GM23338 (cell line): ENCODE data around the gene RYR2. TPM values are rescaled to one million over a fixed set of nuclear protein-coding genes. Genes with fewer than 3 reads are reported as not detected.

Experiments used
- ATAC-seq: fragments of 200-7000 bp; cut with Tn5 transposase; 3 replicates; pipeline ENCODE4 v1.9.1; 2020
- DNase-seq: peaks from one replicate; pipeline ENCODE4 v3.0.0-alpha.2; 2015; ENCODE audit warnings: low spot score
- H2AFZ ChIP-seq: fragments of 200-600 bp; sonication (generic); 2 replicates; pipeline ENCODE4 v1.8.0; 2016; ENCODE audit warnings: antibody characterized with exemption, mild to moderate bottlenecking, moderate library complexity
- H3F3A ChIP-seq: fragments of 200-600 bp; sonication (generic); replicated peaks from 2 replicates; pipeline ENCODE4 v1.8.0; 2017; ENCODE audit warnings: antibody characterized with exemption, mixed run types, low read depth
- H3K27ac ChIP-seq: fragments of 200-600 bp; sonication (generic); 2 replicates; pipeline ENCODE4 v1.6.1; 2016; ENCODE audit warnings: low read depth
- H3K27me3 ChIP-seq: fragments of 200-600 bp; sonication (generic); 2 replicates; pipeline ENCODE4 v1.8.0; 2016; ENCODE audit warnings: mild to moderate bottlenecking, mixed run types, moderate library complexity; ENCODE audit not compliant: insufficient read depth
- H3K36me3 ChIP-seq: fragments of 200-600 bp; sonication (generic); 2 replicates; pipeline ENCODE4 v1.8.0; 2016; ENCODE audit warnings: mild to moderate bottlenecking; ENCODE audit not compliant: insufficient read depth
- H3K4me1 ChIP-seq: fragments of 200-600 bp; sonication (generic); 2 replicates; pipeline ENCODE4 v1.8.0; 2016; ENCODE audit warnings: mild to moderate bottlenecking, moderate library complexity; ENCODE audit not compliant: insufficient read depth
- H3K4me2 ChIP-seq: fragments of 200-600 bp; sonication (generic); 2 replicates; pipeline ENCODE4 v1.7.1; 2017; ENCODE audit warnings: mixed run types
- H3K4me3 ChIP-seq: fragments of 200-600 bp; sonication (generic); 2 replicates; pipeline ENCODE4 v1.6.1; 2016; ENCODE audit warnings: mixed run types
- H3K79me2 ChIP-seq: fragments of 200-600 bp; sonication (generic); replicated peaks from 2 replicates; pipeline ENCODE4 v1.8.0; 2017; ENCODE audit warnings: mild to moderate bottlenecking; ENCODE audit not compliant: insufficient read depth
- H3K9me2 ChIP-seq: fragments of 200-600 bp; sonication (generic); 2 replicates; pipeline ENCODE4 v1.8.0; 2017; ENCODE audit not compliant: insufficient read depth
- H4K20me1 ChIP-seq: fragments of 200-600 bp; sonication (generic); replicated peaks from 2 replicates; pipeline ENCODE4 v1.8.0; 2017; ENCODE audit warnings: mild to moderate bottlenecking; ENCODE audit not compliant: insufficient read depth
- H3K27ac Mint-ChIP-seq: 2 replicates; pipeline ENCODE4 v1.8.0; 2020; ENCODE audit warnings: inconsistent platforms, mild to moderate bottlenecking, moderate library complexity, mixed read lengths
- H3K27me3 Mint-ChIP-seq: 3 replicates; pipeline ENCODE4 v1.8.0; 2022; ENCODE audit warnings: low read depth, mild to moderate bottlenecking, moderate library complexity, mixed read lengths, inconsistent platforms; ENCODE audit not compliant: insufficient read depth, poor library complexity
- H3K36me3 Mint-ChIP-seq: 3 replicates; pipeline ENCODE4 v1.8.0; 2021; ENCODE audit warnings: low read depth, mild to moderate bottlenecking, inconsistent platforms, moderate library complexity, mixed read lengths
- H3K4me1 Mint-ChIP-seq: 3 replicates; pipeline ENCODE4 v1.8.0; 2020; ENCODE audit warnings: mild to moderate bottlenecking, inconsistent platforms, mixed read lengths
- H3K4me3 Mint-ChIP-seq: 3 replicates; pipeline ENCODE4 v1.8.0; 2021; ENCODE audit warnings: moderate library complexity, mild to moderate bottlenecking, inconsistent platforms, mixed read lengths
- H3K9me3 Mint-ChIP-seq: 3 replicates; pipeline ENCODE4 v1.8.0; 2020; ENCODE audit warnings: moderate library complexity, mild to moderate bottlenecking, inconsistent platforms, mixed read lengths
- CREB1 ChIP-seq: fragments of 250-450 bp; sonication (Bioruptor Pico); IDR thresholded peaks from 2 replicates; pipeline ENCODE4 v1.5.0; 2020; ENCODE audit warnings: low read depth, mild to moderate bottlenecking, moderate library complexity
- EZH2 ChIP-seq: fragments of 200-600 bp; sonication (generic); IDR thresholded peaks from one replicate; pipeline ENCODE4 v1.8.0; 2017; ENCODE audit warnings: antibody characterized with exemption, mild to moderate bottlenecking, low read depth; ENCODE audit not compliant: unreplicated experiment
- EZH2phosphoT487 ChIP-seq: fragments of 200-600 bp; sonication (generic); IDR thresholded peaks from one replicate; pipeline ENCODE4 v1.8.1; 2018; ENCODE audit warnings: antibody characterized with exemption; ENCODE audit not compliant: unreplicated experiment
- JUNB ChIP-seq: IDR thresholded peaks from one replicate; pipeline ENCODE4 v1.6.1; 2016; ENCODE audit warnings: antibody characterized with exemption; ENCODE audit not compliant: unreplicated experiment
- NANOG ChIP-seq: IDR thresholded peaks from 2 replicates; pipeline ENCODE4 v1.6.1; 2016; ENCODE audit warnings: antibody characterized with exemption, borderline replicate concordance
- POLR2AphosphoS5 ChIP-seq: IDR thresholded peaks from 2 replicates; pipeline ENCODE4 v1.6.1; 2016; ENCODE audit warnings: antibody characterized with exemption, low read depth
- STAT1 ChIP-seq: IDR thresholded peaks from one replicate; pipeline ENCODE4 v1.6.1; 2016; ENCODE audit warnings: antibody characterized with exemption; ENCODE audit not compliant: unreplicated experiment
- ZNF114 ChIP-seq: fragments of 250-450 bp; sonication (Bioruptor Pico); IDR thresholded peaks from 2 replicates; pipeline ENCODE4 v1.5.0; 2020; ENCODE audit warnings: mild to moderate bottlenecking, moderate library complexity
- ZNF331 ChIP-seq: fragments of 250-450 bp; sonication (Bioruptor Pico); IDR thresholded peaks from 2 replicates; pipeline ENCODE4 v1.5.0; 2020; ENCODE audit warnings: low read depth, mild to moderate bottlenecking, moderate library complexity
- polyA plus RNA-seq: library from polyadenylated mRNA; unstranded; fragments of >200 nt; fragmentation: Nextera tagmentation; extraction: Ambion mirVana; gene quantifications from 2 replicates; pipeline ENCODE4 v1.2.1, GENCODE V29; 2016
- total RNA-seq: library from RNA; depleted of rRNA; stranded (reverse); fragments of >200 nt; shearing (Covaris generic); gene quantifications from 2 replicates; pipeline ENCODE4 v1.2.3, GENCODE V29; 2014
- TF ChIP-seq, protein P1 (sequence below): IDR thresholded peaks from one replicate; pipeline ENCODE4 v1.6.1; 2018; ENCODE audit warnings: antibody characterized with exemption; ENCODE audit not compliant: unreplicated experiment
- TF ChIP-seq, protein P2 (sequence below): IDR thresholded peaks from 2 replicates; pipeline ENCODE4 v1.6.1; 2016; ENCODE audit warnings: antibody characterized with exemption
- TF ChIP-seq, protein P3 (sequence below): fragments of 250-450 bp; sonication (Bioruptor Pico); IDR thresholded peaks from 2 replicates; pipeline ENCODE4 v1.5.0; 2020; ENCODE audit warnings: mild to moderate bottlenecking, moderate library complexity
- TF ChIP-seq, protein P4 (sequence below), 2 experiments: fragments of 200-600 bp in 1 of 2; sonication (generic) in 1 of 2; conservative IDR thresholded peaks; 2 replicates each; pipeline versions ENCODE4 v1.5.1 to v1.6.1; 2016 to 2017; ENCODE audit warnings: antibody characterized with exemption in 2 of 2, low read depth in 2 of 2, mild to moderate bottlenecking in 2 of 2, moderate library complexity in 1 of 2

Gene RYR2
- total and polyA plus RNA-seq, 2 experiments from 2014 or later, result 8.9 to 10.0 TPM

DNA sequence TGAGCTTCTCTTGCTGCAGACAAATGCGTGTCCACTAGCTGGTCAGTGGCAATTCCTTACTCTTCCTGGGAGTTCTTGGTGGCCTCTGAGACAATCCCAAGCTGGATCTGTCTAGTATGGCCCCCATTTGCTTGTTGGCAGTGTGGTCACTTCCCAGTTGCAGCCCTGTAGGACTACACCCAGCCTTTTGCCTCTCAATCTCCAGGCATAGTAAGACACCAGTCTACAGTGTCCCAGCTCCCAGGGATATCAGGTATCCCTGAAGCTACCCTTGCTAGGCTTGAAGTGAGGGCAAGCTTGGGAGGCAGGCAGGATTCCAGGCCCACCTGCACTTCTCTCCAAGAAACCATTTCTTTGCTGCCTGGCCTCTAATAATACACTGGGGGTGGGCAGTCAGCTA is 316.6 kb downstream of the RYR2 start:
- H2AFZ ChIP-seq, result no peak overlapping the region
- H3K4me3 ChIP-seq, result no peak overlapping the region
- no peak overlapping the region for H3K4me2 ChIP-seq
- peaks cover 2% of the 10 kb centered on the region; the same call in 2 of the 3 replicates for H3K4me1 Mint-ChIP-seq
- no peaks in the 10 kb centered on the region for H3K36me3 ChIP-seq
- no peaks in the 10 kb centered on the region for H3K9me3 Mint-ChIP-seq
- H3K9me2 ChIP-seq, result no peaks in the 10 kb centered on the region
- no peaks in the 10 kb centered on the region for H3K36me3 Mint-ChIP-seq
- H3K4me1 ChIP-seq, result peaks cover 7% of the 10 kb centered on the region
- H3K79me2 ChIP-seq, result no peaks in the 10 kb centered on the region
- no peak overlapping the region for H3K27ac Mint-ChIP-seq
- TF ChIP-seq ZNF331 (CRISPR knock-in tag), result no peak
- TF ChIP-seq, protein P1, sequence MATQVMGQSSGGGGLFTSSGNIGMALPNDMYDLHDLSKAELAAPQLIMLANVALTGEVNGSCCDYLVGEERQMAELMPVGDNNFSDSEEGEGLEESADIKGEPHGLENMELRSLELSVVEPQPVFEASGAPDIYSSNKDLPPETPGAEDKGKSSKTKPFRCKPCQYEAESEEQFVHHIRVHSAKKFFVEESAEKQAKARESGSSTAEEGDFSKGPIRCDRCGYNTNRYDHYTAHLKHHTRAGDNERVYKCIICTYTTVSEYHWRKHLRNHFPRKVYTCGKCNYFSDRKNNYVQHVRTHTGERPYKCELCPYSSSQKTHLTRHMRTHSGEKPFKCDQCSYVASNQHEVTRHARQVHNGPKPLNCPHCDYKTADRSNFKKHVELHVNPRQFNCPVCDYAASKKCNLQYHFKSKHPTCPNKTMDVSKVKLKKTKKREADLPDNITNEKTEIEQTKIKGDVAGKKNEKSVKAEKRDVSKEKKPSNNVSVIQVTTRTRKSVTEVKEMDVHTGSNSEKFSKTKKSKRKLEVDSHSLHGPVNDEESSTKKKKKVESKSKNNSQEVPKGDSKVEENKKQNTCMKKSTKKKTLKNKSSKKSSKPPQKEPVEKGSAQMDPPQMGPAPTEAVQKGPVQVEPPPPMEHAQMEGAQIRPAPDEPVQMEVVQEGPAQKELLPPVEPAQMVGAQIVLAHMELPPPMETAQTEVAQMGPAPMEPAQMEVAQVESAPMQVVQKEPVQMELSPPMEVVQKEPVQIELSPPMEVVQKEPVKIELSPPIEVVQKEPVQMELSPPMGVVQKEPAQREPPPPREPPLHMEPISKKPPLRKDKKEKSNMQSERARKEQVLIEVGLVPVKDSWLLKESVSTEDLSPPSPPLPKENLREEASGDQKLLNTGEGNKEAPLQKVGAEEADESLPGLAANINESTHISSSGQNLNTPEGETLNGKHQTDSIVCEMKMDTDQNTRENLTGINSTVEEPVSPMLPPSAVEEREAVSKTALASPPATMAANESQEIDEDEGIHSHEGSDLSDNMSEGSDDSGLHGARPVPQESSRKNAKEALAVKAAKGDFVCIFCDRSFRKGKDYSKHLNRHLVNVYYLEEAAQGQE, result no peak
- no peak for TF ChIP-seq NANOG
- TF ChIP-seq POLR2AphosphoS5, result no peak
- TF ChIP-seq JUNB, result no peak
- TF ChIP-seq, protein P2, sequence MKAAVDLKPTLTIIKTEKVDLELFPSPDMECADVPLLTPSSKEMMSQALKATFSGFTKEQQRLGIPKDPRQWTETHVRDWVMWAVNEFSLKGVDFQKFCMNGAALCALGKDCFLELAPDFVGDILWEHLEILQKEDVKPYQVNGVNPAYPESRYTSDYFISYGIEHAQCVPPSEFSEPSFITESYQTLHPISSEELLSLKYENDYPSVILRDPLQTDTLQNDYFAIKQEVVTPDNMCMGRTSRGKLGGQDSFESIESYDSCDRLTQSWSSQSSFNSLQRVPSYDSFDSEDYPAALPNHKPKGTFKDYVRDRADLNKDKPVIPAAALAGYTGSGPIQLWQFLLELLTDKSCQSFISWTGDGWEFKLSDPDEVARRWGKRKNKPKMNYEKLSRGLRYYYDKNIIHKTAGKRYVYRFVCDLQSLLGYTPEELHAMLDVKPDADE, result no peak
- TF ChIP-seq STAT1, result no peak
- no peak for TF ChIP-seq CREB1 (CRISPR knock-in tag)
- TF ChIP-seq ZNF114 (CRISPR knock-in tag), result no peak
- TF ChIP-seq EZH2, result no peak
- TF ChIP-seq, protein P3, sequence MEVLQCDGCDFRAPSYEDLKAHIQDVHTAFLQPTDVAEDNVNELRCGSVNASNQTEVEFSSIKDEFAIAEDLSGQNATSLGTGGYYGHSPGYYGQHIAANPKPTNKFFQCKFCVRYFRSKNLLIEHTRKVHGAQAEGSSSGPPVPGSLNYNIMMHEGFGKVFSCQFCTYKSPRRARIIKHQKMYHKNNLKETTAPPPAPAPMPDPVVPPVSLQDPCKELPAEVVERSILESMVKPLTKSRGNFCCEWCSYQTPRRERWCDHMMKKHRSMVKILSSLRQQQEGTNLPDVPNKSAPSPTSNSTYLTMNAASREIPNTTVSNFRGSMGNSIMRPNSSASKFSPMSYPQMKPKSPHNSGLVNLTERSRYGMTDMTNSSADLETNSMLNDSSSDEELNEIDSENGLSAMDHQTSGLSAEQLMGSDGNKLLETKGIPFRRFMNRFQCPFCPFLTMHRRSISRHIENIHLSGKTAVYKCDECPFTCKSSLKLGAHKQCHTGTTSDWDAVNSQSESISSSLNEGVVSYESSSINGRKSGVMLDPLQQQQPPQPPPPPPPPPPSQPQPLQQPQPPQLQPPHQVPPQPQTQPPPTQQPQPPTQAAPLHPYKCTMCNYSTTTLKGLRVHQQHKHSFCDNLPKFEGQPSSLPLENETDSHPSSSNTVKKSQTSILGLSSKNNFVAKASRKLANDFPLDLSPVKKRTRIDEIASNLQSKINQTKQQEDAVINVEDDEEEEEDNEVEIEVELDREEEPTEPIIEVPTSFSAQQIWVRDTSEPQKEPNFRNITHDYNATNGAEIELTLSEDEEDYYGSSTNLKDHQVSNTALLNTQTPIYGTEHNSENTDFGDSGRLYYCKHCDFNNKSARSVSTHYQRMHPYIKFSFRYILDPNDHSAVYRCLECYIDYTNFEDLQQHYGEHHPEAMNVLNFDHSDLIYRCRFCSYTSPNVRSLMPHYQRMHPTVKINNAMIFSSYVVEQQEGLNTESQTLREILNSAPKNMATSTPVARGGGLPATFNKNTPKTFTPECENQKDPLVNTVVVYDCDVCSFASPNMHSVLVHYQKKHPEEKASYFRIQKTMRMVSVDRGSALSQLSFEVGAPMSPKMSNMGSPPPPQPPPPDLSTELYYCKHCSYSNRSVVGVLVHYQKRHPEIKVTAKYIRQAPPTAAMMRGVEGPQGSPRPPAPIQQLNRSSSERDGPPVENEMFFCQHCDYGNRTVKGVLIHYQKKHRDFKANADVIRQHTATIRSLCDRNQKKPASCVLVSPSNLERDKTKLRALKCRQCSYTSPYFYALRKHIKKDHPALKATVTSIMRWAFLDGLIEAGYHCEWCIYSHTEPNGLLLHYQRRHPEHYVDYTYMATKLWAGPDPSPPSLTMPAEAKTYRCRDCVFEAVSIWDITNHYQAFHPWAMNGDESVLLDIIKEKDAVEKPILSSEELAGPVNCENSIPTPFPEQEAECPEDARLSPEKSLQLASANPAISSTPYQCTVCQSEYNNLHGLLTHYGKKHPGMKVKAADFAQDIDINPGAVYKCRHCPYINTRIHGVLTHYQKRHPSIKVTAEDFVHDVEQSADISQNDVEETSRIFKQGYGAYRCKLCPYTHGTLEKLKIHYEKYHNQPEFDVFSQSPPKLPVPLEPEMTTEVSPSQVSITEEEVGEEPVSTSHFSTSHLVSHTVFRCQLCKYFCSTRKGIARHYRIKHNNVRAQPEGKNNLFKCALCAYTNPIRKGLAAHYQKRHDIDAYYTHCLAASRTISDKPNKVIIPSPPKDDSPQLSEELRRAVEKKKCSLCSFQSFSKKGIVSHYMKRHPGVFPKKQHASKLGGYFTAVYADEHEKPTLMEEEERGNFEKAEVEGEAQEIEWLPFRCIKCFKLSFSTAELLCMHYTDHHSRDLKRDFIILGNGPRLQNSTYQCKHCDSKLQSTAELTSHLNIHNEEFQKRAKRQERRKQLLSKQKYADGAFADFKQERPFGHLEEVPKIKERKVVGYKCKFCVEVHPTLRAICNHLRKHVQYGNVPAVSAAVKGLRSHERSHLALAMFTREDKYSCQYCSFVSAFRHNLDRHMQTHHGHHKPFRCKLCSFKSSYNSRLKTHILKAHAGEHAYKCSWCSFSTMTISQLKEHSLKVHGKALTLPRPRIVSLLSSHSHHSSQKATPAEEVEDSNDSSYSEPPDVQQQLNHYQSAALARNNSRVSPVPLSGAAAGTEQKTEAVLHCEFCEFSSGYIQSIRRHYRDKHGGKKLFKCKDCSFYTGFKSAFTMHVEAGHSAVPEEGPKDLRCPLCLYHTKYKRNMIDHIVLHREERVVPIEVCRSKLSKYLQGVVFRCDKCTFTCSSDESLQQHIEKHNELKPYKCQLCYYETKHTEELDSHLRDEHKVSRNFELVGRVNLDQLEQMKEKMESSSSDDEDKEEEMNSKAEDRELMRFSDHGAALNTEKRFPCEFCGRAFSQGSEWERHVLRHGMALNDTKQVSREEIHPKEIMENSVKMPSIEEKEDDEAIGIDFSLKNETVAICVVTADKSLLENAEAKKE (CRISPR knock-in tag), result no peak
- no peak for TF ChIP-seq EZH2phosphoT487
- TF ChIP-seq, protein P4, sequence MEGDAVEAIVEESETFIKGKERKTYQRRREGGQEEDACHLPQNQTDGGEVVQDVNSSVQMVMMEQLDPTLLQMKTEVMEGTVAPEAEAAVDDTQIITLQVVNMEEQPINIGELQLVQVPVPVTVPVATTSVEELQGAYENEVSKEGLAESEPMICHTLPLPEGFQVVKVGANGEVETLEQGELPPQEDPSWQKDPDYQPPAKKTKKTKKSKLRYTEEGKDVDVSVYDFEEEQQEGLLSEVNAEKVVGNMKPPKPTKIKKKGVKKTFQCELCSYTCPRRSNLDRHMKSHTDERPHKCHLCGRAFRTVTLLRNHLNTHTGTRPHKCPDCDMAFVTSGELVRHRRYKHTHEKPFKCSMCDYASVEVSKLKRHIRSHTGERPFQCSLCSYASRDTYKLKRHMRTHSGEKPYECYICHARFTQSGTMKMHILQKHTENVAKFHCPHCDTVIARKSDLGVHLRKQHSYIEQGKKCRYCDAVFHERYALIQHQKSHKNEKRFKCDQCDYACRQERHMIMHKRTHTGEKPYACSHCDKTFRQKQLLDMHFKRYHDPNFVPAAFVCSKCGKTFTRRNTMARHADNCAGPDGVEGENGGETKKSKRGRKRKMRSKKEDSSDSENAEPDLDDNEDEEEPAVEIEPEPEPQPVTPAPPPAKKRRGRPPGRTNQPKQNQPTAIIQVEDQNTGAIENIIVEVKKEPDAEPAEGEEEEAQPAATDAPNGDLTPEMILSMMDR (conservative IDR thresholded peaks at IDR 0.05; ENCODE audit: low read depth in 2 of 2), result no peak
- H3K27me3 Mint-ChIP-seq, result no peaks in the 10 kb centered on the region
- no peak overlapping the region for H3K27ac ChIP-seq
- ATAC-seq, result no peak
- H3F3A ChIP-seq, result no peaks in the 10 kb centered on the region
- H3K27me3 ChIP-seq, result no peaks in the 10 kb centered on the region
- DNase-seq, result no peak
- H4K20me1 ChIP-seq, result no peaks in the 10 kb centered on the region
- H3K4me3 Mint-ChIP-seq, result no peak overlapping the region
